ENCODE measurements around the gene ADIRF. TPM values are rescaled to one million over a fixed set of nuclear protein-coding genes. Genes with fewer than 3 reads are reported as not detected.

Gene ADIRF
- total and polyA plus RNA-seq, 9 of the 15 experiments (the other 6 are each of a cell fraction or from before 2014, with no cell fraction given) = 0.08 TPM; not detected in 8

DNA sequence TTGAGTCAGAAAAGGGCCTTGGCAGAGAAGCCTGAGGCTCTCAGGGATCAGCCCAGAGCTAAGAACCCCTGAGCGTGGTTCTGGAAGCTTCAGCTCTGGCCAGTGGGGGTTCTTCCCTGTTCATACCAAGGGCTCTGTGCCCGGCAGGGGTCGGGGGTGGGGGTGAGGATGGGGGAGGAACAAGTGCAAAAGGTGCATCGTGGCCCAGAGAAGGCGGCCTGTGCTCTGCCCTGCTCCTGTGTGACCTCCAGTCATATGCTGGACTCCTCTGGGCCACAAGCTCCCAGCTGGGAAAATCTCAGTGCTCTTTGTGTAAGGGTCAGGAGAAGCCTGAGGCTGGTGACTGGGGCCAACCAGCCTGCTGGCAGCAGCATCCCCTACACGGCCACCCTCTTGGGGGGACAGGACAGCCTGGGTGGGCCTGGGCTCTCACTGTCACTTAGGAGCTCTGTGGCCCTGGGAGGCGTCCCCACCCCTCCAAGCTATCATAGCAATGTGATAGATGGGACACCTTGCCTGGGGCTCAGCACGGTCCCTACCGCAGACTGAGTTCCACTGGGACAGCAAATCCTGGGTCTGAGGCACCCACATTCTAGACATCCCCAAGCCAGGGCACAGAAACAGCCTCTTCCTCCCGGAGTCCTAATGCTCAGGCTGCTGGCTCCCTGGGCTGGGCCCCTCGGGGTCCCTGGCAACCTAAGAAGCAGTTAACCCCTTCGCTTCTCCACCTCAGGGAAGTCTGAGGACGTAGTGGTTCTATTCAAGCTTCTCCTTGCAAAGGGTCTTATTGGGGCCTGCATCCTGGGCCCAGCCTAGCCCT lies 13.4 kb upstream of the ADIRF start (continued):
- TF ChIP-seq, protein P1, sequence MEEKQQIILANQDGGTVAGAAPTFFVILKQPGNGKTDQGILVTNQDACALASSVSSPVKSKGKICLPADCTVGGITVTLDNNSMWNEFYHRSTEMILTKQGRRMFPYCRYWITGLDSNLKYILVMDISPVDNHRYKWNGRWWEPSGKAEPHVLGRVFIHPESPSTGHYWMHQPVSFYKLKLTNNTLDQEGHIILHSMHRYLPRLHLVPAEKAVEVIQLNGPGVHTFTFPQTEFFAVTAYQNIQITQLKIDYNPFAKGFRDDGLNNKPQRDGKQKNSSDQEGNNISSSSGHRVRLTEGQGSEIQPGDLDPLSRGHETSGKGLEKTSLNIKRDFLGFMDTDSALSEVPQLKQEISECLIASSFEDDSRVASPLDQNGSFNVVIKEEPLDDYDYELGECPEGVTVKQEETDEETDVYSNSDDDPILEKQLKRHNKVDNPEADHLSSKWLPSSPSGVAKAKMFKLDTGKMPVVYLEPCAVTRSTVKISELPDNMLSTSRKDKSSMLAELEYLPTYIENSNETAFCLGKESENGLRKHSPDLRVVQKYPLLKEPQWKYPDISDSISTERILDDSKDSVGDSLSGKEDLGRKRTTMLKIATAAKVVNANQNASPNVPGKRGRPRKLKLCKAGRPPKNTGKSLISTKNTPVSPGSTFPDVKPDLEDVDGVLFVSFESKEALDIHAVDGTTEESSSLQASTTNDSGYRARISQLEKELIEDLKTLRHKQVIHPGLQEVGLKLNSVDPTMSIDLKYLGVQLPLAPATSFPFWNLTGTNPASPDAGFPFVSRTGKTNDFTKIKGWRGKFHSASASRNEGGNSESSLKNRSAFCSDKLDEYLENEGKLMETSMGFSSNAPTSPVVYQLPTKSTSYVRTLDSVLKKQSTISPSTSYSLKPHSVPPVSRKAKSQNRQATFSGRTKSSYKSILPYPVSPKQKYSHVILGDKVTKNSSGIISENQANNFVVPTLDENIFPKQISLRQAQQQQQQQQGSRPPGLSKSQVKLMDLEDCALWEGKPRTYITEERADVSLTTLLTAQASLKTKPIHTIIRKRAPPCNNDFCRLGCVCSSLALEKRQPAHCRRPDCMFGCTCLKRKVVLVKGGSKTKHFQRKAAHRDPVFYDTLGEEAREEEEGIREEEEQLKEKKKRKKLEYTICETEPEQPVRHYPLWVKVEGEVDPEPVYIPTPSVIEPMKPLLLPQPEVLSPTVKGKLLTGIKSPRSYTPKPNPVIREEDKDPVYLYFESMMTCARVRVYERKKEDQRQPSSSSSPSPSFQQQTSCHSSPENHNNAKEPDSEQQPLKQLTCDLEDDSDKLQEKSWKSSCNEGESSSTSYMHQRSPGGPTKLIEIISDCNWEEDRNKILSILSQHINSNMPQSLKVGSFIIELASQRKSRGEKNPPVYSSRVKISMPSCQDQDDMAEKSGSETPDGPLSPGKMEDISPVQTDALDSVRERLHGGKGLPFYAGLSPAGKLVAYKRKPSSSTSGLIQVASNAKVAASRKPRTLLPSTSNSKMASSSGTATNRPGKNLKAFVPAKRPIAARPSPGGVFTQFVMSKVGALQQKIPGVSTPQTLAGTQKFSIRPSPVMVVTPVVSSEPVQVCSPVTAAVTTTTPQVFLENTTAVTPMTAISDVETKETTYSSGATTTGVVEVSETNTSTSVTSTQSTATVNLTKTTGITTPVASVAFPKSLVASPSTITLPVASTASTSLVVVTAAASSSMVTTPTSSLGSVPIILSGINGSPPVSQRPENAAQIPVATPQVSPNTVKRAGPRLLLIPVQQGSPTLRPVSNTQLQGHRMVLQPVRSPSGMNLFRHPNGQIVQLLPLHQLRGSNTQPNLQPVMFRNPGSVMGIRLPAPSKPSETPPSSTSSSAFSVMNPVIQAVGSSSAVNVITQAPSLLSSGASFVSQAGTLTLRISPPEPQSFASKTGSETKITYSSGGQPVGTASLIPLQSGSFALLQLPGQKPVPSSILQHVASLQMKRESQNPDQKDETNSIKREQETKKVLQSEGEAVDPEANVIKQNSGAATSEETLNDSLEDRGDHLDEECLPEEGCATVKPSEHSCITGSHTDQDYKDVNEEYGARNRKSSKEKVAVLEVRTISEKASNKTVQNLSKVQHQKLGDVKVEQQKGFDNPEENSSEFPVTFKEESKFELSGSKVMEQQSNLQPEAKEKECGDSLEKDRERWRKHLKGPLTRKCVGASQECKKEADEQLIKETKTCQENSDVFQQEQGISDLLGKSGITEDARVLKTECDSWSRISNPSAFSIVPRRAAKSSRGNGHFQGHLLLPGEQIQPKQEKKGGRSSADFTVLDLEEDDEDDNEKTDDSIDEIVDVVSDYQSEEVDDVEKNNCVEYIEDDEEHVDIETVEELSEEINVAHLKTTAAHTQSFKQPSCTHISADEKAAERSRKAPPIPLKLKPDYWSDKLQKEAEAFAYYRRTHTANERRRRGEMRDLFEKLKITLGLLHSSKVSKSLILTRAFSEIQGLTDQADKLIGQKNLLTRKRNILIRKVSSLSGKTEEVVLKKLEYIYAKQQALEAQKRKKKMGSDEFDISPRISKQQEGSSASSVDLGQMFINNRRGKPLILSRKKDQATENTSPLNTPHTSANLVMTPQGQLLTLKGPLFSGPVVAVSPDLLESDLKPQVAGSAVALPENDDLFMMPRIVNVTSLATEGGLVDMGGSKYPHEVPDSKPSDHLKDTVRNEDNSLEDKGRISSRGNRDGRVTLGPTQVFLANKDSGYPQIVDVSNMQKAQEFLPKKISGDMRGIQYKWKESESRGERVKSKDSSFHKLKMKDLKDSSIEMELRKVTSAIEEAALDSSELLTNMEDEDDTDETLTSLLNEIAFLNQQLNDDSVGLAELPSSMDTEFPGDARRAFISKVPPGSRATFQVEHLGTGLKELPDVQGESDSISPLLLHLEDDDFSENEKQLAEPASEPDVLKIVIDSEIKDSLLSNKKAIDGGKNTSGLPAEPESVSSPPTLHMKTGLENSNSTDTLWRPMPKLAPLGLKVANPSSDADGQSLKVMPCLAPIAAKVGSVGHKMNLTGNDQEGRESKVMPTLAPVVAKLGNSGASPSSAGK (IDR thresholded peaks at IDR 0.05) = no peak
- TF ChIP-seq, protein P2, sequence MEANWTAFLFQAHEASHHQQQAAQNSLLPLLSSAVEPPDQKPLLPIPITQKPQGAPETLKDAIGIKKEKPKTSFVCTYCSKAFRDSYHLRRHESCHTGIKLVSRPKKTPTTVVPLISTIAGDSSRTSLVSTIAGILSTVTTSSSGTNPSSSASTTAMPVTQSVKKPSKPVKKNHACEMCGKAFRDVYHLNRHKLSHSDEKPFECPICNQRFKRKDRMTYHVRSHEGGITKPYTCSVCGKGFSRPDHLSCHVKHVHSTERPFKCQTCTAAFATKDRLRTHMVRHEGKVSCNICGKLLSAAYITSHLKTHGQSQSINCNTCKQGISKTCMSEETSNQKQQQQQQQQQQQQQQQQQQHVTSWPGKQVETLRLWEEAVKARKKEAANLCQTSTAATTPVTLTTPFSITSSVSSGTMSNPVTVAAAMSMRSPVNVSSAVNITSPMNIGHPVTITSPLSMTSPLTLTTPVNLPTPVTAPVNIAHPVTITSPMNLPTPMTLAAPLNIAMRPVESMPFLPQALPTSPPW (CRISPR knock-in tag; IDR thresholded peaks at IDR 0.05) = no peak
- TF ChIP-seq ZNF445 (CRISPR knock-in tag; IDR thresholded peaks at IDR 0.05; ENCODE audit: low read depth) = no peak
- TF ChIP-seq CHCHD3 (CRISPR knock-in tag; IDR thresholded peaks at IDR 0.05) = no peak
- TF ChIP-seq, protein P3, sequence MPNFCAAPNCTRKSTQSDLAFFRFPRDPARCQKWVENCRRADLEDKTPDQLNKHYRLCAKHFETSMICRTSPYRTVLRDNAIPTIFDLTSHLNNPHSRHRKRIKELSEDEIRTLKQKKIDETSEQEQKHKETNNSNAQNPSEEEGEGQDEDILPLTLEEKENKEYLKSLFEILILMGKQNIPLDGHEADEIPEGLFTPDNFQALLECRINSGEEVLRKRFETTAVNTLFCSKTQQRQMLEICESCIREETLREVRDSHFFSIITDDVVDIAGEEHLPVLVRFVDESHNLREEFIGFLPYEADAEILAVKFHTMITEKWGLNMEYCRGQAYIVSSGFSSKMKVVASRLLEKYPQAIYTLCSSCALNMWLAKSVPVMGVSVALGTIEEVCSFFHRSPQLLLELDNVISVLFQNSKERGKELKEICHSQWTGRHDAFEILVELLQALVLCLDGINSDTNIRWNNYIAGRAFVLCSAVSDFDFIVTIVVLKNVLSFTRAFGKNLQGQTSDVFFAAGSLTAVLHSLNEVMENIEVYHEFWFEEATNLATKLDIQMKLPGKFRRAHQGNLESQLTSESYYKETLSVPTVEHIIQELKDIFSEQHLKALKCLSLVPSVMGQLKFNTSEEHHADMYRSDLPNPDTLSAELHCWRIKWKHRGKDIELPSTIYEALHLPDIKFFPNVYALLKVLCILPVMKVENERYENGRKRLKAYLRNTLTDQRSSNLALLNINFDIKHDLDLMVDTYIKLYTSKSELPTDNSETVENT (CRISPR knock-in tag; IDR thresholded peaks at IDR 0.05) = no peak
- TF ChIP-seq BCOR (IDR thresholded peaks at IDR 0.05) = peak; percentile 30; the same call in 1 of the 2 replicates
- TF ChIP-seq RBM25 (IDR thresholded peaks at IDR 0.05; ENCODE audit: low read depth, low read length, severe bottlenecking) = peak; percentile 25
- no peak for TF ChIP-seq RAD21 (CRISPR knock-in tag; conservative IDR thresholded peaks at IDR 0.05 in 1 of 2, IDR thresholded peaks at IDR 0.05 in 1 of 2)
- TF ChIP-seq ASH1L (IDR thresholded peaks at IDR 0.05; ENCODE audit: borderline replicate concordance, low read depth, partially characterized antibody) = no peak
- TF ChIP-seq MYC (IDR thresholded peaks at IDR 0.05; ENCODE audit: low read depth, low read length) = no peak
- no peak for TF ChIP-seq MYC (CRISPR knock-in tag; IDR thresholded peaks at IDR 0.05; ENCODE audit: borderline replicate concordance, low read depth)

All from K562 (cell line).